GM19240 (cell line): ENCODE results near the gene NSL1.
"Not testable (repeated sequence)": the region's sequence is repeated elsewhere in the genome, so short reads cannot be mapped to it uniquely, and the experiment has no call there.

ENCODE experiments used
- DNase-seq: peaks from one replicate; pipeline ENCODE4 v3.0.0; 2011; ENCODE audit warnings: low spot score; ENCODE audit not compliant: insufficient read length

Gene NSL1

DNA sequence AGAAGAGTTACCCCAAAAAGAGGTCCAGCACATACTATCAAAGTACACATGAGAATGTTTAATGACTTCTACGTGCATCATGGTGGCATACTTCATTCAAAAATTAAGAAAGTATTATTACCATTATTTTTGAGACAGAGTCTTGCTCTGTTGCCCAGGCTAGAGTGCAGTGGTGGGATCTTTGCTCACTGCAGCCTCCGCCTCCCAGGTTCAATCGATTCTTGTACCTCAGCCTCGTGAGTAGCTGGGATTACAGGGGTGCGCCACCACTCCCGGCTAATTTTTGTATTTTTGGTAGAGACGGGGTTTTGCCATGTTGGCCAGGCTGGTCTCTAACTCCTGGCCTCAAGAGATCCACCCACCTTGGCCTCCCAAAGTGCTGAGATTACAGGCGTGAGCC, 79.6 kb downstream of the NSL1 start:
- DNase-seq: not testable (repeated sequence)

- no peak for DNase-seq
Observed at GRCh38 chr1:212710566-212710965, 81.0 kb downstream of the NSL1 start.

DNA sequence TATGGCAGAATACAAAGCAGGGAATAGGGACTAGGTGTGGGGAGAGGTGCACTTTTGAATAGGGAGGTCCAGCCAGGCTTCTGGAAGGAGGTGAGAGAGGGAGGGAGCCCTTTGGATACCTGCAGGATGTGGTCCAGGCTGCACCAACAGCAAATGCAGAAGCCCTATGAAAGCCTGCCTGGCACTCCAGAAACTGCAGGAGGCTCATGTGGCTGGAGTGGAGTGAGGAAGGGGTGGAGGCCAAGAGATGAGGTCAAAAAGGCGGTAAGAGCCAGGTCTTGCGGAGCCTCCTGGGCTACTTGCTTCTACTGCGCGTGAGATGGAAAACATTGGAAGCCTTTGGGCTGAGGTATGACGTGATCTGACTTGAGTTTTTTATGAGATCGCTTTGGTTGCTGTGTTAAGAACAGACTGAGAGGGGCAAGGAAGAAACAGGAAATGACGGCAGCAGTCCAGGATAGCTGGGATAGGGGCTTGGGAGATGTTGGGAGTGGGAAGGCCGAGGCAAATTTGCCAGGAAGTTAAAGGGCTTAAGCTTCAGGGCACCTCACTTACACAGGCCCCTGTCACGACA, 87.5 kb downstream of the NSL1 start:
- no peak for DNase-seq

DNA sequence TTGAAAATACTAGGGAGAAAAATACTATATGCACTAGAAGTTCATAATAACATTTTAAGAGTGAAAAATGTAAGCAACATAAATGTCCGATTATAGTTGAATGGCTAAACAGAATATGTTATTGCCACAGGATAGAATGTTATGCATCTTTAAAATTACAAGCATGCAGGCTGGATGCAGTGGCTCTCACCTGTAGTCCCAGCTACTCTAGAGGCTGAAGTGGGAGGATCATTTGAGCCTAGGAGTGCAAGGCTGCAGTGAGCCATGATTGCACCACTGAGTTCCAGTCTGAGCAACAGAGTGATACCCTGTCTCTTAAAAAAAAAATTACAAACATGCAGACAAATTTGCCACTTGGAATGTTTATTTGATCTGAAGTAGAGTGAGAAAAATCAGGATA, 88.9 kb downstream of the NSL1 start:
- DNase-seq: no peak

DNA sequence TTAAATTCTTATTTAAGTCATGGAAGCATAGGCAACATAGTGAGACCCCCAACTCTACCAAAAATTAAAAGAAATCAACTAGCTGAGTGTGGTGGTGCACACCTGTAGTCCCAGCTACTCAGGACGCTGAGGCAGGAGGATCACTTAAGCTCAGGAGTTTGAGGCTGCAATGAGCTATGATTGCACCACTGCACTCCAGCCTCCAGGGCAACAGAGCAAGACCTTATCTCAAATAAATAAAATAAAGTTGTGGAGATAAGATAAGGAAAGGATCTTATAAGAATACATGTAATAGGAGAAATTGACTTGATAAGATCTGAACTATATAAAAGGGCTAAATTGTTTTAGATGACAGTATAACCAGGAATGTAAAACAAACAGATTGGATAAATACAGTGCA, 89.7 kb downstream of the NSL1 start:
- DNase-seq: no peak

- DNase-seq: no peak
Observed at GRCh38 chr1:212700892-212701819, 90.4 kb downstream of the NSL1 start.

- DNase-seq: no peak
Observed at GRCh38 chr1:212700223-212700891, 91.2 kb downstream of the NSL1 start.

GRCh38 chr1:212699625-212700222, 91.9 kb downstream of the NSL1 start, which contains the start of gene BATF3:
Gene BATF3 (minus strand): TSS chr1:212699840. CDS start chr1:212699762, 78 bp downstream.
- DNase-seq: no peak

- DNase-seq: no peak
Observed at GRCh38 chr1:212699104-212699624, 92.4 kb downstream of the NSL1 start.

- no peak for DNase-seq
Observed at GRCh38 chr1:212698467-212699103, 93.0 kb downstream of the NSL1 start.

DNA sequence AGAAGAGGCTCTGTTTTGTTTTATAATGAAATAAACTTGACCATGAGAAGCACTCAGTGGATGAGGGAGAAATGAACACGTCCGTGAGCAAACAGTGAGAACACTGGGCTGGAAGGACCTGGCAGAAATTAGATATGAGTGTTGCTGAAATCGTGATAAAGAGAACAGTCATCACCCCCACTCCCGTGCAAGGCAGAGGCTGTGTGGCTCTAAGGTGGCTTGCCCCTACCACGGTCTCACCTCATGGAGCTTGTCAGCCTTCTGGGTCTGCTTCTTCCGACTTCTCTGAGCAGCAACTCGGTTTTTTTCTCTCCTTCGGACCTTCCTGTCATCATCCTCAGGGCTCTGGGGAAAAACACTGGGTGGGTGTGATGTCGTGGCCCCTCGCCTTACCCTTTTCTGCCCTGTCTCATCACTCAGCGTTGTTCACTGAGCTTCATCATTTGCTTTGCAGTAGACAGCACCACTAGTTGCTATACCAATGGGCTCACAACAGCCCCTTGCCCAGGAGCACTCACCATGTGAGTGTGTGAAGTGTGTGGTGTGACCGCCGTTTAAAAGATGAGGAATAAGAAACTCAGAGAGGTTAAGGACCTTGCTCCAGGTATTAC, 94.8 kb downstream of the NSL1 start:
- no peak for DNase-seq

DNA sequence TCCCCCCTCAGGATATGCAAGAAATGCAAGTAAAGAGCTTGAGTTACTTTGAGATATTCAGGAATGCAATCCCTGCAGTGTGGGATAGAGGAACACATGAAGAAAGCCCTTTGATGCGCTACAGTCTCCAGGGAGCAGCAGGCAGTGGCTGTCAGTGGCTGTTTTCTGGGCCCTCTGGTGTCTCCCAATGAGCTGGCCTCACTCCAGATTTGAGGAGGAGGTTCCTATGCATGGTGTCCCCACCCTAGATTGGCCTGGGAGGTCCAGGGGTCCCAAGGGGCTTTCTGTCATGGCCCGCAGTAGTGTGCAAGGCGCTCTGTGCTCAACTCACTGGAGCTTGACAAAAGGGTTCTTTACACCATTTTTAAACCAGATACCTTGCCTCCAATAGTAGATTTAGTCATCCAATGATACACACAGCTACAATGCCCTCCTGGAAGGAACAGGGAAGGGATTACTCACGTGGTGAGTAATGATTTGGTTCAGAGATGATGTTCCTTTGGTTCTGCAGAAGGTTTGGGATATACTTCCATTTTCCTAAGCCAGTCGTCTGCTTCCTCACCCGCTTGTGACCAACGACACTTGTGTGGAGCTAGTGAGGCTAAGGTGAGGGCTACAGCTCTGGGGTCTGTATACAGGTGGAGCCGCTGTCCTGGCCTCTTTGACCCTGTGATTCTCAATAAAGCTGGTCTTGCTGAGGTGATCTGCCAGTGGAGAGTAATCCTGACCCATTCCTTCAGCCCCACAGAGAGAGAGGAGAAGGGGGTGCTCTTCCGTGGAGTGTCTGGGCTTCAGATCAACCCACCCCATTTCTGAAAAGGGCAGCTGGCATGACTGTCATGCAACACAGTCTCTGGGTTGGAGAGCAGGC, 98.6 kb downstream of the NSL1 start:
- no peak for DNase-seq

GRCh38 chr1:212691561-212692071, 100.0 kb downstream of the NSL1 start:
- no peak for DNase-seq

DNA sequence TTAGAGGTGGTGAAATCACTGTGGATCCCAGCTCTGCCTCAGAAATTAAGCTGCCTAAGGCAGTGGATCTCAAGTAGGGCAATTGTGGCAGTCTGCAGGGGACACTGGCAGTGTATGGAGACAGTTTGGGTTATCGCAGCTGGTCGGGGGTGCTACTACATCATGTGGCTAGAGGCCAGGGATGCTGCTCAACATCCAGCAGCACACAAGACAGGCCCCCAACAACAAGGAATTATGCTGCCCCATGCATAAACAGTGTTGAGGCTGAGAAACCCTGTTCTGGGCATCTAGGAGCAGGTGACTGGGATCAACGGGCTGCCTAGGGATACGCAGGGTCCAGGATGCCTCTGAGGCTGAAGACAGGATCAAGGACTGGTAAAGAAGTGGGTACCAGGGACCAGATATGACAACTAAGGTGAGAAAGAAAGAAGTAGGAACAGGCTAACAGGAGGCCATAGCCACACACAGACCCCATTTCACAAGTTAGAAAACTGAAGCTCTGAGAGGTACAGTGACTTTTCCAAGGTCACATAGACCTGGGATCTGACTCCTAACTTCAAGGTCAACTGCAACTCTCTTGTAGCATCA, 100.7 kb downstream of the NSL1 start:
- DNase-seq: no peak

DNA sequence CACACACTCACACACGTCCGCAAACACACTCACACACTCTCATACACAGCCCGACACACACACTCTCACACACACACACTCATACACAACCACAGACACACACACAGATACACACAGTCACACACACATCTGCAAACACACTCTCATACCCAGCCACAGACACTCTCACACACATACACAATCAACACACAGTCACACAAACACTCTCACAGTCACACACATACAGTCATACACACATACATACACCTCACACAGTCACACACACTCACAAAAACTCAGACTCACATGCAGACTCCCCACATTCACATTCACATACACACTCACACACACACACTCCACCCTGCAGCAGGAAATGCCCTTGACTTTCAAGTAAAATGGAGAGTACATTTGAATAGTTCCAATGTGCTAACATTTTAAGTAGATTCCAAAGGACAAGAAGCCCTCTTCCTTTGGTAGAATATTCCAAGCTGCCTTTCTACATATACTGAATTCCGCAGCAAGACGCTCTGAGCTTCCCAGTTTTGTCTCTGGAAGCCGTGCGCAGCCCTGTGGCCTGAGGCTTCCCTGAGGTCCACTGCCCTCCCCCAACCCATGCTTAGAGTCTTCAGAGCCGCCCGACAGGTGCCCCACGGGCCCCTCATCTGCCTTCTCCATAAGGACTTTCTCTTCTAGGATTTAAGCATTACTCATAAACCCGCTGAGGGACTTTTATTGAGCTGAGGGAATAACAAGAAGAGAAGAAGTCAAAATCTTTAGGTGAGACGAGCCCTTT, 101.6 kb downstream of the NSL1 start:
- DNase-seq: no peak

- DNase-seq: no peak
Observed at GRCh38 chr1:212689196-212689725, 102.3 kb downstream of the NSL1 start.

- DNase-seq: no peak
Observed at GRCh38 chr1:212688341-212689047, 103.1 kb downstream of the NSL1 start.
